ENCODE data around the gene URB2.
A peak's percentile ranks its signal among the peaks of the same experiment; 100 is the strongest.
"Not testable (repeated sequence)": the region's sequence is repeated elsewhere in the genome, so short reads cannot be mapped to it uniquely, and the experiment has no call there.

URB2 gene

DNA sequence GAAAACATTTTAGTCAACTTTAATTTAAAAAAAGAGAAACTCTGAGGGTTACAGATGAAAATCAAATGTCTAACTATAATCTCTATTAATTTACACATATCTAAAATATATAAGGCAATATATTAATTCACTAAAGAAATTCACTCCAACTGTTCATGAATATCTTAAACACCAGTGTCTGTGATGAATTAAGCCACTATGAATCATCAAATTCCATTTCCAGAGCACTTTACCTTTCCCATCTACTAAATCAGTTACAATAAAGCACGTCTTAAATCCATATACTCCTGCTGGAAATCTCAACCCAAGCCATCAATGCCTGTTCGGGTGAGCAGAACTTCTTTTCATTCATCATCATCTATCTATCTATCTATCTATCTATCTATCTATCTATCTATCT is 4.4 kb upstream of the URB2 start:
- H3K27ac ChIP-seq: no peak overlapping the region
- peaks cover 35 to 36% of the 10 kb centered on the region in 2 experiments for H3K4me1 ChIP-seq (ENCODE audit: control insufficient read depth in 1 of 2, insufficient read depth in 1 of 2, low read depth in 1 of 2, low read length in 1 of 2)

DNA sequence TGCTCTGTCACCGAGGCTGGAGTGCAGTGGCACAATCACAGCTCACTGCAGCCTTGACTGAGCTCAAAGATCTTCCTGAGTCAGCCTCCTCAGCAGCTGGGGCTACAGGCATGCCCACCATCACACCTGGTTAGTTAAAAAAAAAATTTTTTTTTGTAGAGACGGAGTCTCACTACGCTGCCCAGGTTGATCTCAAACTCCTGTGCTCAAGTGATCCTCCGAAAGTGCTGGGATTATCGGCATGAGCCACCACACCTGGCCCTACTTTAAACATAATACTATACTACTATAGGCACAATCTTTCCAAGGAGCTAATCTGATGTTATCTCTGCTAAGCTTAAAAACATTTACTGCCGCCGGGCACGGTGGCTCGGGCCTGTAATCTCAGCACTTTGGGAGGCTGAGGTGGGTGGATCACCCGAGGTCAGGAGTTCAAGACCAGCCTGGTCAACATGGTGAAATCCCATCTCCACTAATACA is 3.4 kb upstream of the URB2 start:
- H3K36me3 ChIP-seq; H3K9me3 ChIP-seq; H3K27ac ChIP-seq; H3K4me3 ChIP-seq (ENCODE audit: low read depth in 1 of 2, low read length in 1 of 2); H3K27me3 ChIP-seq: not testable (repeated sequence)
- H3K4me1 ChIP-seq (ENCODE audit: control insufficient read depth in 1 of 2, insufficient read depth in 1 of 2, low read depth in 1 of 2, low read length in 1 of 2): peaks cover 37 to 38% of the 10 kb centered on the region in 2 experiments

More for the DNA sequence above, 4.4 kb upstream of the URB2 start:
- Histone ChIP-seq H3K4me3 (ENCODE audit: low read depth in 1 of 2, low read length in 1 of 2) (no peak overlapping the region), H3K27me3 (no peaks in the 10 kb centered on the region), H3K36me3 (no peaks in the 10 kb centered on the region), H3K9me3 (no peaks in the 10 kb centered on the region)
- no peak for TF ChIP-seq CTCF (IDR thresholded peaks at IDR 0.05)

DNA sequence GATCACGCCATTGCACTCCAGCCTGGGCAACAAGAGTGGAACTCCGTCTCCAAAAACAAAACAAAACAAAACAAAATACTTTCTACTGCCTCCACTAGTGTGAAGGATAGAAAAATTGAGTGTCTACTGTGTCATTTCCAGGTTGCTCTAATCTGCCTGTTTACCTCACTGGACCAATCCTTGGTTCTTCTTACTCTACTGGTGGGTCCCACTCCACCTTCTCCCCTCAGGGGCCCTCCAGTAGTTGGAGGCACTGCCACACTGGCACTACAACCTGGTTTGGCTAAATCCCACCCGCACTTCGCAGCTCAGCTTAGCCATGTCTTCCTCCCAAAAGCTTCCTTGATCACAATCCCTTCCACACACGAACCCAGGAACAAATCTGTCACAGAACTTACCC is 2.8 kb upstream of the URB2 start:
- Histone ChIP-seq H3K9me3 (no peaks in the 10 kb centered on the region), H3K36me3 (no peaks in the 10 kb centered on the region), H3K4me3 (ENCODE audit: low read depth in 1 of 2, low read length in 1 of 2) (no peak overlapping the region), H3K4me1 (ENCODE audit: control insufficient read depth in 1 of 2, insufficient read depth in 1 of 2, low read depth in 1 of 2, low read length in 1 of 2) (peaks cover 37 to 38% of the 10 kb centered on the region in 2 experiments), H3K27me3 (no peaks in the 10 kb centered on the region), H3K27ac (no peak overlapping the region)
- TF ChIP-seq CTCF (IDR thresholded peaks at IDR 0.05): no peak

- TF ChIP-seq CTCF (IDR thresholded peaks at IDR 0.05): no peak
- peaks cover 37 to 38% of the 10 kb centered on the region in 2 experiments for H3K4me1 ChIP-seq (ENCODE audit: control insufficient read depth in 1 of 2, insufficient read depth in 1 of 2, low read depth in 1 of 2, low read length in 1 of 2)
- no peaks in the 10 kb centered on the region for H3K27me3 ChIP-seq
- H3K4me3 ChIP-seq (ENCODE audit: low read depth in 1 of 2, low read length in 1 of 2): no peak overlapping the region
- no peak overlapping the region for H3K27ac ChIP-seq
- no peaks in the 10 kb centered on the region for H3K9me3 ChIP-seq
- H3K36me3 ChIP-seq: no peaks in the 10 kb centered on the region
Measured at GRCh38 chr1:229623838-229624237, 2.2 kb upstream of the URB2 start.

DNA sequence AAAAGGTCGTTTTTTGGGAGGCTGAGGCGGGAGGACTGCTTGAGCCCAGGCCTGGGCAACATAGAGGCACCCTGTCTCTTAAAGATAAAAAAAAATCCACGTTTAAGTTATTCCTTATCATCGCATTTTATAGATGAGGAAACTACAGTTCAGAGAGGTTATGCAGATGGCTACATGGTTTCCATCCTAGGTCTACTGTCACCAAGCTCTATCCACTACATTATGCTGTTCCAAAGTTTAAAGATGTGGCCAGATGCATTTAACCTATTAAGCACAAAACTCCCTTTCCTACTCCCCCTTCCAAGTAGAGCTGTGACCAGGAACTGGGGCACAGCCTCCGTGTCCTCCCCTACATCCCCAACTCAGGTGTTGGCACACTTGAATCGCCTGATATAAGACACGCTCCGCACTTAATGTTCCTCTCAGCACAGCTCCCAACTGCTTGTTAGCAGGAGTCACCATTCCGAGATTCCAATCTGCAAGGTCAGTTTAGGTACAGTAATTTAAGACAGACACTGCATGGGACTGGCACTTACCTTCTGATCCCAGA is 1.5 kb upstream of the URB2 start:
- no peak for TF ChIP-seq CTCF (IDR thresholded peaks at IDR 0.05)
- no peaks in the 10 kb centered on the region for H3K27me3 ChIP-seq
- peak overlapping the region; percentile 63 for H3K27ac ChIP-seq
- H3K4me1 ChIP-seq (ENCODE audit: control insufficient read depth in 1 of 2, insufficient read depth in 1 of 2, low read depth in 1 of 2, low read length in 1 of 2): peaks cover 34 to 37% of the 10 kb centered on the region in 2 experiments
- no peaks in the 10 kb centered on the region for H3K36me3 ChIP-seq
- H3K4me3 ChIP-seq (ENCODE audit: low read depth in 1 of 2, low read length in 1 of 2): peak overlapping the region; percentile 72 to 89
- no peaks in the 10 kb centered on the region for H3K9me3 ChIP-seq

DNA sequence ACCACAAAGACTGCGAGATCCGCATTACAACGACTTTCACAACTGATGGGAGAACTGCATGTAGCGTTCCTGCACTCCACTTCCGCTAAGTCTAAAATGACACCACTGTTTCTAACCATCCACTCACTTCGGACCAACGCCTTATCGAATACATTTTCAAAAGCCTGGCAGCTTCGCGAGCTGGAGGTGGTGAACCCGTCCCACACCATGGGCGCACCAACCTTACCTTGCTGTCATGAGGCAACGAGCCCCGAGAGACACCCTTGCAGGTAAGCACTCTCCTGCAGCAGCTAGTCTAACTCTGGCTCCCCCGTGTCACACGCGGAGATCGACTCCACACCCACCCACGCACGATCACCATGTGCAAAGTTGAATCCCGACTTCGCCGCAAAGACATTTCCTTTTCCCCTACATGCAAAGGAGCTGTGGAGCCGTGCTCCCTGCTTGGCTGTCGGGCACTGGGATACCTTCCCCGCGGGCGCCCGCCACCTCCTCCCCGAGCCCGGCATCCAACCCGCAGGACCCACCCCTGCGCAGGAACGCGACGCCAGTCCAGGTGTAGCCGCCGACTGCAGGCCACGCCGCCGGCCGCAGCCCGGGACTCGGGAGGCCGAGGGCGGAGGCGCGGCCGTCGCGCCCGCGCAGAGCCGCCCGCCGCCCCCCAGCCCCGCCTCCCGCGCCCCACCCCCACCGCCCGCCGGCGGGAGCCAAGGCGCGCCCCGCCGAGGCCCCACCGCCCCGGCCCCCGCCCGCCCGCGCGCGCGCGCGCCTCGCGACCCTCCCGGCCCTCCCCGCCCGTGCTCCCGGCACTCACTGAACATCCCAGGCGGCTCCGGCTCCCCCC is 754 bp upstream of the URB2 start:
- peaks cover 27 to 34% of the 10 kb centered on the region in 2 experiments for H3K4me1 ChIP-seq (ENCODE audit: control insufficient read depth in 1 of 2, insufficient read depth in 1 of 2, low read depth in 1 of 2, low read length in 1 of 2)
- peak overlapping the region; percentile 75 to 89 for H3K4me3 ChIP-seq (ENCODE audit: low read depth in 1 of 2, low read length in 1 of 2)
- TF ChIP-seq CTCF (IDR thresholded peaks at IDR 0.05): no peak
- no peaks in the 10 kb centered on the region for H3K27me3 ChIP-seq
- no peaks in the 10 kb centered on the region for H3K9me3 ChIP-seq
- H3K36me3 ChIP-seq: no peaks in the 10 kb centered on the region
- peak overlapping the region; percentile 80 for H3K27ac ChIP-seq
